Measurements from ENCODE around the gene HIPK1.

- TF ChIP-seq ZFP36 (IDR thresholded peaks at IDR 0.05; ENCODE audit: borderline replicate concordance, low read depth, low read length, partially characterized antibody), result no peak
- no peak for TF ChIP-seq DZIP1 (CRISPR knock-in tag; IDR thresholded peaks at IDR 0.05)
- no peak for TF ChIP-seq HNF4A (CRISPR knock-in tag; IDR thresholded peaks at IDR 0.05)
Observed at GRCh38 chr1:113946112-113946511, 17.0 kb downstream of the HIPK1 start.
